Lower leg skin (tissue), 3 donors: ENCODE measurements around the gene ABL2.

Source experiments
- POLR2A ChIP-seq, 2 donors: fragments of 450-650 bp; IDR thresholded peaks; one replicate each; pipeline ENCODE4 v1.6.1; 2016 to 2017; ENCODE audit warnings: antibody characterized with exemption in 2 of 2, mild to moderate bottlenecking in 1 of 2, moderate library complexity in 1 of 2
- TF ChIP-seq, protein P1 (sequence below), 3 donors: fragments of 450-650 bp; IDR thresholded peaks; one replicate each; pipeline ENCODE4 v1.5.1; 2016; ENCODE audit warnings: antibody characterized with exemption in 3 of 3, mild to moderate bottlenecking in 3 of 3, moderate library complexity in 2 of 3

DNA sequence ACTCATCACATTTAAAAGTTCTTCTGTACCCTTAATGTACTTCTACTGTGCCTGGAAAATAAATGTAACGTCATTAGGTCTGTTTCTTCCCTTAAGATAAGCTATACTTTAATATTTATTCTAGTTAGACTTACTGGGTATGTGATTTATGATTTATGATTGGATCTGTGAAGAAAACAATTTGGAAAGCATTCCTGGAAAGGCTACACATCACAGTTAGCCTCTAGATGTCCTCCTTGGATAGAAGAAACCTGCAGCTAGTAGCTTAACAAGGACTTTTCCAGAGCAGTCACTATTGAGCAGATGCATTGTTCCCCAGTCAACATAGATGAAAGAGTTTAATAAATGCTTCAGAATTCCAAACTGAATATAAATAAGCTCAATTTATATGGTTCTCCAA is 22.2 kb upstream of the ABL2 start:
- TF ChIP-seq, protein P1, sequence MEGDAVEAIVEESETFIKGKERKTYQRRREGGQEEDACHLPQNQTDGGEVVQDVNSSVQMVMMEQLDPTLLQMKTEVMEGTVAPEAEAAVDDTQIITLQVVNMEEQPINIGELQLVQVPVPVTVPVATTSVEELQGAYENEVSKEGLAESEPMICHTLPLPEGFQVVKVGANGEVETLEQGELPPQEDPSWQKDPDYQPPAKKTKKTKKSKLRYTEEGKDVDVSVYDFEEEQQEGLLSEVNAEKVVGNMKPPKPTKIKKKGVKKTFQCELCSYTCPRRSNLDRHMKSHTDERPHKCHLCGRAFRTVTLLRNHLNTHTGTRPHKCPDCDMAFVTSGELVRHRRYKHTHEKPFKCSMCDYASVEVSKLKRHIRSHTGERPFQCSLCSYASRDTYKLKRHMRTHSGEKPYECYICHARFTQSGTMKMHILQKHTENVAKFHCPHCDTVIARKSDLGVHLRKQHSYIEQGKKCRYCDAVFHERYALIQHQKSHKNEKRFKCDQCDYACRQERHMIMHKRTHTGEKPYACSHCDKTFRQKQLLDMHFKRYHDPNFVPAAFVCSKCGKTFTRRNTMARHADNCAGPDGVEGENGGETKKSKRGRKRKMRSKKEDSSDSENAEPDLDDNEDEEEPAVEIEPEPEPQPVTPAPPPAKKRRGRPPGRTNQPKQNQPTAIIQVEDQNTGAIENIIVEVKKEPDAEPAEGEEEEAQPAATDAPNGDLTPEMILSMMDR (IDR thresholded peaks at IDR 0.05), result no peak
- TF ChIP-seq POLR2A (IDR thresholded peaks at IDR 0.05), result no peak
